ENCODE data around the gene GEMIN7. TPM values are rescaled to one million over a fixed set of nuclear protein-coding genes. Genes with fewer than 3 reads are reported as not detected.

GEMIN7 gene, protein sequence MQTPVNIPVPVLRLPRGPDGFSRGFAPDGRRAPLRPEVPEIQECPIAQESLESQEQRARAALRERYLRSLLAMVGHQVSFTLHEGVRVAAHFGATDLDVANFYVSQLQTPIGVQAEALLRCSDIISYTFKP
- total RNA-seq (12.3 and 15.7 TPM in 2 replicates), polyA plus RNA-seq (18.0 and 19.0 TPM in 2 replicates), polyA minus RNA-seq (ENCODE audit: low replicate concordance) (4.3 and 17.5 TPM in 2 replicates)
- polyA plus RNA-seq (2012), result 24.7 and 31.4 TPM in 2 replicates

DNA sequence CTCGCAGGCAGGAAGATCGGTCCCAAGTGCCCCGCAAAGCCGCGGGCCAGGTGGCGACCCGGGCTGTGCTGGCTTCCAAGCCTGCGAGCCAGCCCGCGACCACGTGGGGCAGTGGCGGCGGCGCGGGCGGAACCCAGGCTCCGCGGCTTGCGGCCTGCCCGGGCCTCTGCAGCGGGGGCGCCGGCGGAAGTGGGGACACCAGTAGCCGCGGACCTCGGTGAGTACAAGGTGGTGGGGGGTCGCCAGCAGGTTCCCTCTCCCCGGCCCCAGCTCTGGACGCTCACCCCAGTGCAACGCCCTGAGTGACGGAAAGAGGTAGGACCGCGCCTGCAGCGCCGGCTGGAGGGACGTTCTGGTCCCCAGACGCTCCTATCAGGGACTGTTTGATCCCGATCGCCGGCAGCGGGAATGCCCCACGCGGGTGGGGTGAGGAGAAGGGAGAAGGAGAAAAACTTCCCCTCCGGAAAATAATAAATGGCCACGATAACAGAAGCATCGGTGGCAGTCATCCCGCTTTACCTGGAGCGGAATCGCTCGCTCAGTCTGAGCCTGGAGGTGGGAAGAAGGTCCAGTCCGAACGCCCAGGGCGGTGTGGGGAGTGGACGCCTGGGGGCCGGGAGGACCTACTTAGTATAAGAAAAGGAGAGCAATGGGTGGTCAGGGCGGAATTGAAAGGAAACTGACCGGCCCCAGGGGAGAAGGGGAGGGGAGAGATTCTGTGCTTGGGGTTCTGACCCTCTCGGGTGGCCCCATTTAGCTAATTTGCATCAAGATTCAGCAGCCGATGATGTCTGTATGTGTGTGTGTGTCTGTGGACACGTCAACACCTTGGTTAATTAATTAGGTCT lies at the start of gene GEMIN7:
Gene GEMIN7 (plus strand): TSS at position 198 of the 848 bp plus-strand sequence. CDS start 10,855 bp downstream, outside the sequence.
- no peaks in the 10 kb centered on the region for H3K9me3 ChIP-seq (ENCODE audit: control insufficient read depth, insufficient read depth, low read depth, low read length)
- peak within 1 kb of the TSS; percentile 76 for H3K9ac ChIP-seq (ENCODE audit: insufficient read depth, low read length)
- H3K4me2 ChIP-seq (ENCODE audit: extremely low read depth, insufficient read depth, low read length), result peak within 1 kb of the TSS; percentile 97
- no peaks in the 10 kb centered on the region for H4K20me1 ChIP-seq (ENCODE audit: control insufficient read depth, extremely low read depth, insufficient read depth, low read length)
- peaks cover 6% of the 10 kb centered on the region for H3K4me1 ChIP-seq (ENCODE audit: control insufficient read depth, extremely low read depth, insufficient read depth, low read length)
- H3K36me3 ChIP-seq (ENCODE audit: control insufficient read depth, insufficient read depth, low read length), result peaks cover 4% of the 10 kb centered on the region
- H3K27me3 ChIP-seq (ENCODE audit: control insufficient read depth, insufficient read depth, low read length), result no peaks in the 10 kb centered on the region
- H3K4me3 ChIP-seq (replicated peaks in 1 of 4; ENCODE audit: control extremely low read depth in 1 of 4, insufficient read depth in 1 of 4, low read depth in 3 of 4, low read length in 4 of 4), result peak within 1 kb of the TSS; percentile 43 to 99 (median 75)
- TF ChIP-seq EZH2 (IDR thresholded peaks at IDR 0.05; ENCODE audit: low read length, missing control alignments), result no peak
- TF ChIP-seq, protein P1, sequence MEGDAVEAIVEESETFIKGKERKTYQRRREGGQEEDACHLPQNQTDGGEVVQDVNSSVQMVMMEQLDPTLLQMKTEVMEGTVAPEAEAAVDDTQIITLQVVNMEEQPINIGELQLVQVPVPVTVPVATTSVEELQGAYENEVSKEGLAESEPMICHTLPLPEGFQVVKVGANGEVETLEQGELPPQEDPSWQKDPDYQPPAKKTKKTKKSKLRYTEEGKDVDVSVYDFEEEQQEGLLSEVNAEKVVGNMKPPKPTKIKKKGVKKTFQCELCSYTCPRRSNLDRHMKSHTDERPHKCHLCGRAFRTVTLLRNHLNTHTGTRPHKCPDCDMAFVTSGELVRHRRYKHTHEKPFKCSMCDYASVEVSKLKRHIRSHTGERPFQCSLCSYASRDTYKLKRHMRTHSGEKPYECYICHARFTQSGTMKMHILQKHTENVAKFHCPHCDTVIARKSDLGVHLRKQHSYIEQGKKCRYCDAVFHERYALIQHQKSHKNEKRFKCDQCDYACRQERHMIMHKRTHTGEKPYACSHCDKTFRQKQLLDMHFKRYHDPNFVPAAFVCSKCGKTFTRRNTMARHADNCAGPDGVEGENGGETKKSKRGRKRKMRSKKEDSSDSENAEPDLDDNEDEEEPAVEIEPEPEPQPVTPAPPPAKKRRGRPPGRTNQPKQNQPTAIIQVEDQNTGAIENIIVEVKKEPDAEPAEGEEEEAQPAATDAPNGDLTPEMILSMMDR (conservative IDR thresholded peaks at IDR 0.05 in 1 of 2, IDR thresholded peaks at IDR 0.05 in 1 of 2; ENCODE audit: low read depth in 1 of 2, low read length in 2 of 2), result no peak
- DNase-seq (ENCODE audit: low read depth in 2 of 2), result peak; percentile 71
- peak within 1 kb of the TSS; percentile 53 for H3K27ac ChIP-seq (ENCODE audit: insufficient read depth, low read length)
- H3K79me2 ChIP-seq (ENCODE audit: control insufficient read depth, insufficient read depth, low read length), result peaks cover 34% of the 10 kb centered on the region
- H2AFZ ChIP-seq (ENCODE audit: low read length), result peak within 1 kb of the TSS; percentile 87

DNA sequence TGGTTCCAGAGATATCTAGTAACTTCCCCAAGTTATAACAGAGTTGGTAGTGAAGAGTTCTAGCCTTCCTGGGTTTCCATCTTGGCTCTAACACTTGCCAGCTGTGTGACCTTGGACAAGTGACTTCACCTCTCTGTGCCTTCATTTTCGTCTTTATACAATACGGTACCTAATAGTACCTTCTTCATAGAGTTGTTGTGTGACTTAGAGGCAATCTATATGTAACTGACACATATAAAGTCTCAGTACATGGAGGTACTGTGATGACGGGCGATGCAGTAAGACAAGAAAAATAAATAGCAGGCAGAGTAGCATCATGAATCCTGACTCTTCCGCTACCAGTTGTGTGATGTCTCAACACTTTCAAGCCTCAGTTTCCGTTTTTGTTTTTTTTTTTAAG lies 48.2 kb upstream of the GEMIN7 start:
- Histone ChIP-seq H3K36me3 (ENCODE audit: control insufficient read depth, insufficient read depth, low read length) (no peaks in the 10 kb centered on the region), H3K9me3 (ENCODE audit: control insufficient read depth, insufficient read depth, low read depth, low read length) (no peaks in the 10 kb centered on the region)
- TF ChIP-seq EZH2 (IDR thresholded peaks at IDR 0.05; ENCODE audit: low read length, missing control alignments), result no peak
- TF ChIP-seq, protein P1 (conservative IDR thresholded peaks at IDR 0.05 in 1 of 2, IDR thresholded peaks at IDR 0.05 in 1 of 2; ENCODE audit: low read depth in 1 of 2, low read length in 2 of 2), result no peak

DNA sequence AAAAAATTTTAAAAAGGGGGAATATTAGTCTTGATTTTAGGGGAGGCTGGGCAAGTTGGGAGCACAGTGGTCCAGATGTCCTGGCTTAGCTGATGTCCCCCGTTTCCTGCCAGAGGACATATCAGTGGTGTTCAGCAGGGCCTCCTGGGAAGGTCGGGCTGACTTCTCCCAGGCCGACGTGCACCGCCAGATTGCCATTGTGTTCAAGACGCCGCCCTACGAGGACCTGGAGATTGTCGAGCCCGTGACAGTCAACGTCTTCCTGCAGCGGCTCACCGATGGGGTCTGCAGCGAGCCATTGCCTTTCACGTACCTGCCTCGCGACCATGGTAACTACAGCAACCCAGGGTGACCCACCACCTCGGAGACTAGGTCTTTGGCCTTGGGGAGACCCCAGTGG lies 46.6 kb upstream of the GEMIN7 start:
- H3K79me2 ChIP-seq (ENCODE audit: control insufficient read depth, insufficient read depth, low read length), result no peaks in the 10 kb centered on the region
- H4K20me1 ChIP-seq (ENCODE audit: control insufficient read depth, extremely low read depth, insufficient read depth, low read length), result no peaks in the 10 kb centered on the region
- DNase-seq (ENCODE audit: low read depth in 2 of 2), result no peak
- no peaks in the 10 kb centered on the region for H3K27me3 ChIP-seq (ENCODE audit: control insufficient read depth, insufficient read depth, low read length)
- no peak overlapping the region for H2AFZ ChIP-seq (ENCODE audit: low read length)
- H3K9ac ChIP-seq (ENCODE audit: insufficient read depth, low read length), result no peak overlapping the region
- H3K4me1 ChIP-seq (ENCODE audit: control insufficient read depth, extremely low read depth, insufficient read depth, low read length), result no peaks in the 10 kb centered on the region
- H3K9me3 ChIP-seq (ENCODE audit: control insufficient read depth, insufficient read depth, low read depth, low read length), result no peaks in the 10 kb centered on the region
- no peaks in the 10 kb centered on the region for H3K36me3 ChIP-seq (ENCODE audit: control insufficient read depth, insufficient read depth, low read length)
- no peak overlapping the region for H3K27ac ChIP-seq (ENCODE audit: insufficient read depth, low read length)
- H3K4me3 ChIP-seq (replicated peaks in 1 of 4; ENCODE audit: control extremely low read depth in 1 of 4, insufficient read depth in 1 of 4, low read depth in 3 of 4, low read length in 4 of 4), result no peak overlapping the region
- TF ChIP-seq, protein P1 (conservative IDR thresholded peaks at IDR 0.05 in 1 of 2, IDR thresholded peaks at IDR 0.05 in 1 of 2; ENCODE audit: low read depth in 1 of 2, low read length in 2 of 2), result no peak
- no peak for TF ChIP-seq EZH2 (IDR thresholded peaks at IDR 0.05; ENCODE audit: low read length, missing control alignments)
- H3K4me2 ChIP-seq (ENCODE audit: extremely low read depth, insufficient read depth, low read length), result no peak overlapping the region

More for the DNA sequence above, 48.2 kb upstream of the GEMIN7 start:
- Histone ChIP-seq H4K20me1 (ENCODE audit: control insufficient read depth, extremely low read depth, insufficient read depth, low read length) (no peaks in the 10 kb centered on the region), H3K79me2 (ENCODE audit: control insufficient read depth, insufficient read depth, low read length) (no peaks in the 10 kb centered on the region), H3K27me3 (ENCODE audit: control insufficient read depth, insufficient read depth, low read length) (no peaks in the 10 kb centered on the region), H2AFZ (ENCODE audit: low read length) (no peak overlapping the region), H3K27ac (ENCODE audit: insufficient read depth, low read length) (no peak overlapping the region), H3K4me3 (replicated peaks in 1 of 4; ENCODE audit: control extremely low read depth in 1 of 4, insufficient read depth in 1 of 4, low read depth in 3 of 4, low read length in 4 of 4) (no peak overlapping the region), H3K4me2 (ENCODE audit: extremely low read depth, insufficient read depth, low read length) (no peak overlapping the region), H3K9ac (ENCODE audit: insufficient read depth, low read length) (no peak overlapping the region), H3K4me1 (ENCODE audit: control insufficient read depth, extremely low read depth, insufficient read depth, low read length) (no peaks in the 10 kb centered on the region)
- no peak for DNase-seq (ENCODE audit: low read depth in 2 of 2)
